ENCODE data around the gene KRTAP5-3. TPM values are rescaled to one million over a fixed set of nuclear protein-coding genes. Genes with fewer than 3 reads are reported as not detected.

KRTAP5-3 gene, protein sequence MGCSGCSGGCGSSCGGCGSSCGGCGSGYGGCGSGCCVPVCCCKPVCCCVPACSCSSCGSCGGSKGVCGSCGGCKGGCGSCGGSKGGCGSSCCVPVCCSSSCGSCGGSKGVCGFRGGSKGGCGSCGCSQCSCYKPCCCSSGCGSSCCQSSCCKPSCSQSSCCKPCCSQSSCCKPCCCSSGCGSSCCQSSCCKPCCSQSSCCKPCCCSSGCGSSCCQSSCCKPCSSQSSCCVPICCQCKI
- not detected for total RNA-seq
- long read RNA-seq = 0 reads

DNA sequence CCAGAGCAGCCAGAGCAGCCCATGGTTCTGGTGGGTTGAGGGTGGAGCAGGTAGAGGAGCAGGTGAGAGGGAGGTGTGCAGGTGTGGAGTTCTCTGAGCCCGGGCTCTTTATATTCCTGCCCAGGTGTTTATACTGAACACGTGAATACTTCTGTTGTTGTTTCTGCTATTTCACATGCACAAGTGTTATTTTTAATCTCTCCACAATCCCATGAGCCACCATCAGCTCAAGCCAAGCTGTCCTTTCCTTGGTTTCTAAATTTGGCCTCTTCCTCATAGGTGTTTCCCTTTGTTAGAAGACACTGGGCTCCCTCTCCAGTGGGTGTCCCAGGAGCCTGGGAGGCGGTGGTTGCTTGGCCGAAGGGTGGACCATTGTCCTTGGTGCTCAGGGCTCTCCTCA, at the start of gene KRTAP5-3:
Gene KRTAP5-3, minus strand, starts transcription at position 101 of the 400 bp plus-strand sequence. Its CDS starts 78 bp downstream, at position 23.
- ATAC-seq = no peak
- intact Hi-C loops (cut with DNase I, micrococcal nuclease) = no loop called here
- DNase-seq = no peak

DNA sequence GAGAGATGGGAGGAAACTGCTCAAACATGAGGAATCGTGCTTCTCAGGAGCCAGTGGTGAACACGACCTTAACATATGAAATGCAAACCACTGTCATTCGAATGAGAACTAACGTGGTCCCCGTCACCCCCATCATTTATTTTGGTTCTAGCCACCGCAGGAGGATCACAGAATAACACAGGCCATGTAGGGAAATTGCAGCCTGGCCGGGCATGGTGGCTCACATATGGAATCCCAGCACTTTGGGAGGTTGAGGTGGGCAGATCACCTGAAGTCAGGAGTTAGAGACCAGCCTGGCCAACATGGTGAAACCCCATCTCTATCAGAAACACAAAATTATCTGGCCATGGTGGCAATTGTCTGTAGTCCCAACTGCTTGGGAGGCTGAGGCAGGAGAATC, 48.4 kb upstream of the KRTAP5-3 start:
- intact Hi-C loops (cut with DNase I, micrococcal nuclease) = no loop called here

GRCh38 chr11:1656061-1656441, 47.8 kb upstream of the KRTAP5-3 start:
- intact Hi-C loops (cut with DNase I, micrococcal nuclease) = no loop called here

More for the DNA sequence above, 48.4 kb upstream of the KRTAP5-3 start:
- DNase-seq (no peak), ATAC-seq (no peak)

DNA sequence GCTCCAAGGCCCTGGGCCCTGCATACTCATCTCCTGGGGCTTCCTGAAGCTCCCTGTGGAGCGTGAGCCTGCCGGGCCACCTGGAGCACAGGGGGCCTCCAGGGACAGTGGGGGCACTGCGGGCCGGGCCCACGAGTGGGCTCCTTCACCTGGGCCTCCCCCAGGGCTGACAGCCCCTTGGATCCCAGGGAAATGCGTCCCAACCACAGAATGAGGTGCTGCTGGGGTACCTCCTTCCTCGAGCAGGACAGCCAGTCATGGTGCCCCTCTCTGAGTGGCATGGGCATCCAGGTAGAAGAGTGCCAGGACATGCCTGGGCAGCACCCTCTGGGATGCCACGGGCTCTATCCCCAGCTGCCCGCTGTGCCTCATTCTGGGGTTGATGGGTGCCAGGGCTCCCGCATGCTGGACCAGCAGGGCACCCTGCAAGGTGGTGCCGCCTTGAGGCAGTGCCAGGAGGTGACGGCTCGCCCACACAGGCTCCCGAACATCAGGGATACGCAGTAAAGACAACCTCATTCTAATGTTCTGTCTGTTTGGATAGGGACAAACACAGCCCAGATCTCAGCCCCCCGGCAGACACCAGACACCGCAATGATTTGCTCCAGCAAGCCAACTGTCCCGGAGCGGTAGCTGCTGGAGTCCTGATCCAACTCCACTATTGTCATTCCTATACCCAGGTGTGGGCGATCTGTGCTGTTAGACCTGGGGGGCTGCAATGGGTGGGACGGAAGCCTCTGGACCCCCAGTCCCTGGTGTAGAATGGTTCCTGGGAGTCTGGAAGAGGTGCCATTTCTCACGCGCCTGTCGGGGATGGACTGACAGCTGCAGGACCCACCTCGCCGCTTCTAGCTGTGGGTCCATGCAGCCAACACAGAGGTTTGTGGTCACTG, 47.2 kb upstream of the KRTAP5-3 start:
- DNase-seq (no peak), ATAC-seq (no peak)
- intact Hi-C loops (cut with DNase I, micrococcal nuclease) = no loop called here

More at GRCh38 chr11:1656061-1656441, 47.8 kb upstream of the KRTAP5-3 start:
- ATAC-seq (no peak), DNase-seq (no peak)

- DNase-seq (no peak), ATAC-seq (no peak)
- intact Hi-C loops (cut with DNase I, micrococcal nuclease) = loop anchor here in 1 of 2 donors (5.0 kb wide), 1 partner anchor 178 kb away; the partner anchor contains the start of gene SYT8
Observed at GRCh38 chr11:1654388-1655167, 46.3 kb upstream of the KRTAP5-3 start.

DNA sequence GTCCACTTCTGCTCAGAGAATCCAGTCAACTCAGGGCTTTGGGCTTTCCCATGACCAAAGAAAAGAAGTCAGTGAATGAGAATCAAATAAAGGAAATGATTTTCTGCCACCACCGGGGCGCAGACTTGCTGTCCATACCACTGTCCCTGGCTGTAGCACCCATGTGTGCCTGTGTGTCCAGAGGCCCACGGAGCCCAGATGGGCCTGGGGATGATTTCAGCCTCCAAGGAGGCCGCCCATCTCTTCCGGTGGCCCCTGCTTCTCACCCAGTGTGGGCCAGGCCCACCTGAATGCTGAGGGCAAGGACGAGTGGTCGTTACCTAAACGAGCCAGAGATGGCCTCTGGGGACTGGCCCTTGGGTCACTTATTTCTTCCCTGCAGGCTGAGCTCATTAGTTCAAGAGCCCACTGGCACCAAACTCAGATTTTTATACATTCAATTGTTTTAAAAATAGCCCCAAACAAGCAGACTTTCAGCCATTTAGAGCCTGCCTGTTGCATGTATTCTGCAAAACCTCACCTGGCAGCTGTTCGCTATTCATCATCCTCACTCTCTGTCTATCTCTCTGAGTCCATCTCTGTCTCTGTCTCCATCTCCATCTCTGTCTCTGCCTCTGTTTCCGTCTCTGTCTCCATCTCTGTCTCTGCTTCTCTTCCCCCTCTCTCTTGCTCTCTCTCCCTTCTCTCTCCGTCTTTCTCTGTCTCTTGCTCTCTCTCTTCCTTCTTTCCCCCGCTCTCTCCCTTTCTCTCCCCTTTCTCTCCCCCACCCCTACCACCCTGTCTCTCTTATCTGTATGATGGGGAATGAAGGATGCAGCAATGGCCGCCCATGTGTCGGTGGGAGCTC, 45.5 kb upstream of the KRTAP5-3 start:
- no peak for ATAC-seq
- no peak for DNase-seq
- intact Hi-C loops (cut with DNase I, micrococcal nuclease) = loop anchor here in 1 of 2 donors (5.0 kb wide), 1 partner anchor 179 kb away; the partner anchor contains the start of gene SYT8

- ATAC-seq (peak; percentile 86), DNase-seq (peak in 1 of 2 donors; percentile 72)
- intact Hi-C loops (cut with DNase I, micrococcal nuclease) = loop anchor here in 1 of 2 donors (5.0 kb wide), 1 partner anchor 179 kb away; the partner anchor contains the start of gene SYT8
Observed at GRCh38 chr11:1652771-1653540, 44.7 kb upstream of the KRTAP5-3 start.

GRCh38 chr11:1652442-1652770, 44.1 kb upstream of the KRTAP5-3 start:
- DNase-seq = no peak
- no peak for ATAC-seq
- intact Hi-C loops (cut with DNase I, micrococcal nuclease) = loop anchor here in 1 of 2 donors (5.0 kb wide), 1 partner anchor 180 kb away; the partner anchor contains the start of gene SYT8

GRCh38 chr11:1652026-1652425, 43.8 kb upstream of the KRTAP5-3 start:
- DNase-seq = no peak
- ATAC-seq = no peak
- intact Hi-C loops (cut with DNase I, micrococcal nuclease) = loop anchor here in 1 of 2 donors (5.0 kb wide), 1 partner anchor 180 kb away; the partner anchor contains the start of gene SYT8

GRCh38 chr11:1651411-1651980, 43.2 kb upstream of the KRTAP5-3 start:
- ATAC-seq (no peak), DNase-seq (no peak)

GRCh38 chr11:1650918-1651262, 42.6 kb upstream of the KRTAP5-3 start:
- ATAC-seq (no peak), DNase-seq (no peak)
- intact Hi-C loops (cut with DNase I, micrococcal nuclease) = loop anchor here in 1 of 2 donors (5.0 kb wide), 1 partner anchor 181 kb away; the partner anchor contains the start of gene SYT8

More at GRCh38 chr11:1651411-1651980, 43.2 kb upstream of the KRTAP5-3 start:
- intact Hi-C loops (cut with DNase I, micrococcal nuclease) = loop anchor here in 1 of 2 donors (5.0 kb wide), 1 partner anchor 181 kb away; the partner anchor contains the start of gene SYT8

- no peak for ATAC-seq
- intact Hi-C loops (cut with DNase I, micrococcal nuclease) = loop anchor here in 1 of 2 donors (5.0 kb wide), 1 partner anchor 182 kb away; the partner anchor contains the start of gene SYT8
Observed at GRCh38 chr11:1650034-1650917, 42.0 kb upstream of the KRTAP5-3 start.

GRCh38 chr11:1648653-1649420, 40.6 kb upstream of the KRTAP5-3 start:
- intact Hi-C loops (cut with DNase I, micrococcal nuclease) = no loop called here
- DNase-seq = no peak
- no peak for ATAC-seq

More at GRCh38 chr11:1650034-1650917, 42.0 kb upstream of the KRTAP5-3 start:
- DNase-seq = no peak

DNA sequence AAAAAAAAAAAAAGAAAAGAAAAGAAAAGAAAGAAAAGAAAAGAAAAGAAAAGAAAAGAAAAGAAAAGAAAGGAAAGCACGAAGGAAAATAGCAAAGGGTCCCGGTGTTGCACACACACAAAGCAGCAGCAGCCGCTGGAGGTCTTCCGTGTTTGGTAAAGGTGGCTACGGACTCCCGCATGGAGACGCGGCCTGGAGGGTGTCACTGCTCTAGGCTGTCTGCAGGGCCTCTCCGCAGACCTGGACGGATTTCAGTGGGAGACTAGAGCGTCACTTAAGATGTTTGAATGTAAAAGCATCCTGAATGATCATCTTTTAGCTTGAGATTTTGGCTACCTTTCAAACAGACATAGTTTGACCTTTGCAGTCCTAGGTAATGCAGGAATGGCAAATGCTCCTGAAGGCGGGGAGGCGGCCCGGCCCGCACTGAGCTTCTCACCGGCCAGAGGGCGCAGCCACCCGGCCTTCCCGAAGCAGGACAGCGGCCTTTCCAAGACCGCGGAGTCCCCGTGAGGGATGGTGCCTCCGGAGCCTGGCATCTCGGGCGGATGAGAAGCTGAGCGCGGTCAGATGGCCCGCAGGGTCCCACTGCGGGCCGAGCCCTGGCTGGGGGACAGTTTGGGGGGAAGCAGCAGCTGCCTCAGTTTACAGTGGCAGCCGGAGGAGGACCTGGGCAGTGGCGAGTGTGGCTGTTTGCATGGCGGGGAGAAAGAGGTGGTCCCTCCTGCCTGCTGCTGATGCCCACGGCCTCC, 39.8 kb upstream of the KRTAP5-3 start:
- DNase-seq (no peak), ATAC-seq (no peak)
- intact Hi-C loops (cut with DNase I, micrococcal nuclease) = no loop called here
